Islet precursor cell (in vitro differentiated cells): Measurements from ENCODE around the gene ADGRF4.
"Not testable (repeated sequence)": the region's sequence is repeated elsewhere in the genome, so short reads cannot be mapped to it uniquely, and the experiment has no call there.

Experiments used
- DNase-seq: peaks from one replicate; pipeline ENCODE4 v3.0.0-alpha.2; 2018

The ADGRF4 gene

GRCh38 chr6:47740714-47741113 lies 42.3 kb downstream of the ADGRF4 start:
- no peak for DNase-seq

GRCh38 chr6:47741807-47742206 lies 43.4 kb downstream of the ADGRF4 start:
- no peak for DNase-seq

- DNase-seq = no peak
Measured at GRCh38 chr6:47743744-47744143, 45.4 kb downstream of the ADGRF4 start.

GRCh38 chr6:47745269-47745668 lies 46.9 kb downstream of the ADGRF4 start:
- not testable (repeated sequence) for DNase-seq

GRCh38 chr6:47749757-47750156 lies 51.4 kb downstream of the ADGRF4 start:
- DNase-seq = no peak

GRCh38 chr6:47752801-47753200 lies 54.4 kb downstream of the ADGRF4 start:
- DNase-seq = peak; percentile 63

- DNase-seq = no peak
Measured at GRCh38 chr6:47759364-47759763, 61.0 kb downstream of the ADGRF4 start.

GRCh38 chr6:47762502-47762901 lies 64.1 kb downstream of the ADGRF4 start:
- DNase-seq = no peak

GRCh38 chr6:47766445-47766844 lies 68.1 kb downstream of the ADGRF4 start:
- no peak for DNase-seq

- DNase-seq = no peak
Measured at GRCh38 chr6:47767102-47767501, 68.7 kb downstream of the ADGRF4 start.

GRCh38 chr6:47769982-47770381 lies 71.6 kb downstream of the ADGRF4 start:
- no peak for DNase-seq
